ENCODE measurements around the gene MEX3A.

GRCh38 chr1:156121457-156121856, 39.2 kb upstream of the MEX3A start:
- TF ChIP-seq CTCF (IDR thresholded peaks at IDR 0.05) (no peak), EZH2 (IDR thresholded peaks at IDR 0.05) (no peak), EZH2phosphoT487 (IDR thresholded peaks at IDR 0.05) (no peak)
